ENCODE data around the gene NME7. TPM values are rescaled to one million over a fixed set of nuclear protein-coding genes. Genes with fewer than 3 reads are reported as not detected.

Gene NME7
- total RNA-seq, 1 experiment from 2014 or later, result 13.2 TPM

DNA sequence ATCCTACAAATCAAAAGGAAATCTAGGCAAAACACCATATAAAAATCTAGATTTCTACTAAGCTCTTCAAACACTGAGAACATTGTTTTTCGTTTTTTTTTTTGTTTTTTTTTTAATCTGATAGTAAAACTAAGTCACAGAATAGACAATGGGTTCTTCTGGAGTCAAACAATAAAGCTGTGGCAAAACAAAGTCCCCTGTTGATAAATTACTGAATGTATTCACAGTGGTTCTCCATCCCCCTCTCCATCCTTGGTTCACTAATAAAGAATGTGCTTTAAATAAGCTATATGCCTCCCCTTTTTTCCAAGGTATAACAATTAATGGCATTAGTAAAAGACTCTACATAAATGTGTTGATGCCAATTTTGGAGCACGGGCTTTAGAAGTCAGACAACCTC, 277.8 kb downstream of the NME7 start:
- H3K56ac ChIP-seq (ENCODE audit: insufficient read length, low read depth, low read length), result no peak overlapping the region
- Mint-ChIP-seq H3K4me1 (peaks cover 3 to 8% of the 10 kb centered on the region in 2 experiments), H3K9me3 (no peaks in the 10 kb centered on the region), H3K27ac (no peak overlapping the region), H3K4me3 (no peak overlapping the region), H3K36me3 (ENCODE audit: insufficient read depth in 1 of 3, low read depth in 3 of 3) (no peaks in the 10 kb centered on the region), H3K27me3 (ENCODE audit: low read depth) (no peaks in the 10 kb centered on the region; the same call in 1 of the 2 replicates)
- no peak overlapping the region for H2AFZ ChIP-seq (ENCODE audit: low read length)
- no peak overlapping the region for H3K23ac ChIP-seq (ENCODE audit: insufficient read length, low read depth, low read length)
- H4K91ac ChIP-seq (ENCODE audit: insufficient read length, low read depth, low read length), result no peak overlapping the region
- H3K23me2 ChIP-seq (ENCODE audit: insufficient read length, low read depth, low read length, poor library complexity, severe bottlenecking), result no peaks in the 10 kb centered on the region
- H4K5ac ChIP-seq (ENCODE audit: insufficient read length, low read depth, low read length), result no peak overlapping the region
- H3K4me2 ChIP-seq (ENCODE audit: insufficient read depth, insufficient read length, low read length), result no peak overlapping the region
- no peaks in the 10 kb centered on the region for H3K27me3 ChIP-seq (ENCODE audit: insufficient read depth, low read length)
- no peaks in the 10 kb centered on the region for H4K20me1 ChIP-seq (ENCODE audit: control insufficient read depth, insufficient read depth, insufficient read length)
- no peak overlapping the region for H2AK5ac ChIP-seq (ENCODE audit: insufficient read length, low read length)
- H3K79me2 ChIP-seq (ENCODE audit: insufficient read depth, low read length), result no peaks in the 10 kb centered on the region
- H4K8ac ChIP-seq (replicated peaks; ENCODE audit: insufficient read length, low read depth, low read length), result no peak overlapping the region
- no peak overlapping the region for H2BK120ac ChIP-seq (ENCODE audit: low read depth, low read length, poor library complexity, severe bottlenecking)
- H3T11ph ChIP-seq (ENCODE audit: low read length), result no peak overlapping the region
- no peak overlapping the region for H3K9ac ChIP-seq (ENCODE audit: extremely low read depth, insufficient read length, low read length)
- no peak overlapping the region for H2BK20ac ChIP-seq (ENCODE audit: low read depth, low read length, poor library complexity, severe bottlenecking)
- no peak for TF ChIP-seq CTCF (conservative IDR thresholded peaks at IDR 0.05)
- no peak for DNase-seq
- no CpG with 5 or more reads among the region's 2 CpGs for WGBS (ENCODE audit: extremely low coverage, insufficient read length, low lambda C conversion rate)
- no peak overlapping the region for H3K18ac ChIP-seq (ENCODE audit: insufficient read length, low read depth, low read length)
- no peak overlapping the region for H3K27ac ChIP-seq (ENCODE audit: insufficient read length, low read depth, low read length)
- no peak overlapping the region for H2BK15ac ChIP-seq (ENCODE audit: low read depth, low read length)
- no peak overlapping the region for H2BK5ac ChIP-seq (ENCODE audit: insufficient read length, low read length)
- H3K9me3 ChIP-seq (ENCODE audit: control insufficient read depth, low read depth, low read length), result no peaks in the 10 kb centered on the region
- no peak overlapping the region for H3K4ac ChIP-seq (ENCODE audit: low read depth, low read length)
- no peaks in the 10 kb centered on the region for H3K79me1 ChIP-seq (ENCODE audit: insufficient read depth, low read depth, low read length, poor library complexity, severe bottlenecking)
- no peaks in the 10 kb centered on the region for H3K4me1 ChIP-seq (ENCODE audit: insufficient read depth, low read length)
- no peak overlapping the region for H3K14ac ChIP-seq (ENCODE audit: insufficient read depth, low read length)
- no peak overlapping the region for H2BK12ac ChIP-seq (ENCODE audit: insufficient read length, low read depth, low read length)

All from H9 (cell line).